GM19240 (cell line): ENCODE results near the gene FOXP1.

Source experiments
- DNase-seq: peaks from one replicate; pipeline ENCODE4 v3.0.0; 2011; ENCODE audit warnings: low spot score; ENCODE audit not compliant: insufficient read length

The FOXP1 gene

GRCh38 chr3:71050166-71050537, 533.4 kb downstream of the FOXP1 start:
- DNase-seq, result no peak

DNA sequence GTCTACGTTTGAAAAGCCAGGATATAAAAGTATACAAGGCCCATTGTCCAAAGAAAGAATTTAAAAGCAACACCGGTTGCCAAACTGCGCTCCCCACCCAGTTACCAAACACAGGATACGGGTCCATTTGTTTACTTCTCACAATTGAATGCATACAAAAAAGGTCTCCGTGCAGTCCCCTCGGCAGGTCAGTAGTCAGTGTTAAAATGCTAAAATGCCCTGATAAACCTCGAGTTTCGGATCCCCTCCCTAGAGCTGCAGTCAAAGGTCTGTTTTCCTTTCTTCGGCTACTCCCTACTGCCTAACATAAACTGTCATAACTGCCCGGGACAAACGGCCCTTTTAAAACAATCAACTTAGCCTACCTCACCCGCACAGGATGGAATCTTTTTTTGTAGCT, 534.6 kb downstream of the FOXP1 start:
- DNase-seq, result no peak

GRCh38 chr3:71047616-71048531, 535.7 kb downstream of the FOXP1 start:
- DNase-seq, result no peak

- no peak for DNase-seq
Measured at GRCh38 chr3:71046791-71047190, 536.7 kb downstream of the FOXP1 start.

DNA sequence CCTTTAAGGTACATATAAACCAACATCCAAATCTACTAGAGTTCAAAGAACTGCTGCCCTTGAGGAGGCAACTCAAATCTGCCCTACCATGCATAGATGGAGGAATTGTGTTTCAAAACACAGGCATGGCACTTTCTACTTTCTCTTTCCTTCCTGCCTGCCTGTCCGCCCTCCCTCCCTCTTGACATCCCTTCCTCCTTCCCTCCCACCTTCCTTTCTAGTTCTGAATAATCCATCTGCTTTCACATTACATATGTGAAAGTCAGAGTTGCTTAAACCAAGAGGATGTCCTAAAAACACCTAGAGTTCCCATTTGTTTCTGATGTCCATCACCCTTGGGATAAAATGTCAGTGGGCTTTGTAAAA, 537.6 kb downstream of the FOXP1 start:
- no peak for DNase-seq

GRCh38 chr3:71045212-71045916, 538.2 kb downstream of the FOXP1 start:
- DNase-seq, result no peak

GRCh38 chr3:71042759-71043158, 540.8 kb downstream of the FOXP1 start:
- no peak for DNase-seq

GRCh38 chr3:71041371-71041770, 542.2 kb downstream of the FOXP1 start:
- no peak for DNase-seq

GRCh38 chr3:71039332-71039731, 544.2 kb downstream of the FOXP1 start:
- no peak for DNase-seq

DNA sequence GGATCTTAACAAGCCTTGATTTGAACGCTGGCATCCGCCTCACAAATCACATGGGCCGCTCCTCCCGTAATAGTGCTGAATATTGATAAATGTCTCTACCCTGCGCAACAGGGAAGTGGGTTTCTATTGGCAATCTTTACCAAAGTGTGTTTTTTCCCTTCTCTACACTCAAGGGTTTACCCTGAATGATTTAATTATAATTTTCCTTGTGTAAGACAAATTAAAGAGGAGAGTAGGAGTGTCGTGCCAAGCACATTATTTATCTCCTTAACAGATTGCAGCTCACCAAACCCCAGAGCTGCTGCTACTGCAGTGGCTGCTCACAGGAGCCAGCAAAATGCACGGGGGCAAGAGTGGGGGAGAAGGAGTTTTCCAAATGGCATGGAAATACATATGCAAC, 545.8 kb downstream of the FOXP1 start:
- no peak for DNase-seq

- DNase-seq, result no peak
Measured at GRCh38 chr3:71035886-71036285, 547.6 kb downstream of the FOXP1 start.

GRCh38 chr3:71035314-71035713, 548.2 kb downstream of the FOXP1 start:
- no peak for DNase-seq

DNA sequence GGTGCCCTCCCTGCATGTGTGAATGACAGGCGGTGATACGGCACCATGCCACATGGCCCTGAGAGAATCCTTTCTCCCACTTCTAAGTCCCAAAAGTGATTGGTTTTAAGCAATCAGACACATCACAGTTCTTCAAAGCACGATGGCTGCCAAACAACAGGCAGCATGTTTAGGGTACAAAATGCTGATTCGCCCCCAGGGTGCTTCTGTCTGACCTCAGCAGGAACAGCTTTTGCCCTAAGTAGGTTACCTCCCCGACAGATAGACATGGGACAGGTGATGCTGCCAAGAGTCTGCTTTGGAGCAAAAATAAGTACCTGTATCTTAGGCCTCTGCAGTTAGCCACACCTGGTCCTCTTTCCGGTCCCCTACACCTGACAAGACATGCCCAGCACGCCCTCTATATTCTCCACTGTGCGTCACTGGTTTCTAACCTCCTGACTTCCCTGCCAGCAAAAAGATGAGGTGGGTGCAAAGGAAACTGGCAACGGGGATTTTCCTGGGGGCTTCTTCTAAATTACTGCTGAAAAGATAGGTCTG, 549.8 kb downstream of the FOXP1 start:
- DNase-seq, result no peak

GRCh38 chr3:71031914-71032521, 551.5 kb downstream of the FOXP1 start:
- no peak for DNase-seq

GRCh38 chr3:71031181-71031580, 552.3 kb downstream of the FOXP1 start:
- DNase-seq, result no peak

DNA sequence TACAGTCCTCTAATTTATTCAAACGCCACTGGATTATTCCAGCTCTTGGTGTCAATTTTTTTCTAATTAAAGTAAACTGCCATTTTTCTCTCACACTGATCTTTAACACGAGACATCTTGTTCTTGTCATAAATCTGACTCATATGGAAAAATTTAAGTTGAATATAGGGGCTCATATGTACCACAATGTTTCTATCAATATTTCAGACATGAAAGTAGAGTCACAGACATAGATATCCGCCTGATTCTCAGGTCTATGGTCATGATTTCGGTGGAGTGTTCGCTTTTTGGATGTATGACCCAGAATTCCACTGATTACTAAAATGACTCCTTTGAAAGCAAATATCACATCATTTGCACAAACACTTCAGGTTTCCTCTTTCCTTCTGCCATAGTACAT, 552.8 kb downstream of the FOXP1 start:
- DNase-seq, result no peak

DNA sequence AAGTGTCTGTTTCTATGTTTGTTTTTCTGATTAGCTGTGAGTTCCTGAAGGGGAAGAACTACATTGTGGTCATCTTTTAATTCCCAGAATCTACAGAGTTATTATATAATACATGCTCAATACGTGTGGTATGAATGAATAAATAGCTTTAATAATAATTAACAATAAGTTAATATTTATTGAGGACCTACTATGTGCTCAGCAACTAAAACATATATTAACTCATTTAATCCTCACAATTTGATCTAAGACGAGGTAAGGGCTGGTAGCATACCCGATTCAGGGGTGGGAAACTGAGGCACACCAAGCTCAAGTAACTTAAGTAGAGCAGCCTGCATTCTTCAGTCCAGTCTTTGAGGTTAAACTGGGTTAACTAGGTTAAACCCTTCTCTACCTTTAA, 553.8 kb downstream of the FOXP1 start:
- no peak for DNase-seq

DNA sequence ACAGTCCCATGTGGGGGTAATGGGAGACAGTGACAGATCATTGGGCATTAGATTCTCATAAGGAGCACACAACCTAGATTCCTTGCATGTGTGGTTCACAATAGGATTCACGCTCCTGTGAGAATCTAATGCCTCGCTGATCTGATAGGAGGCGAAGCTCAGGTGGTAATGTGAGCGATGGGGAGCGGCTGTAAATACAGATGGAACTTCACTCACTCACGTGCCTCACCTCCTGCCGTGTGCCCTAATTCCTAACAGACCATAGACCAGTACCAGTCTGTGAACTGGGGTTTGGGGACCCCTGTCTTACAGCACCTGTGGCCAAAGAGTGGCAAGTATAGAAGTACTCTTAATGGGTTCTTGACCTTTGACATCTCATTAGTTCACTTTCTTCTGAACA, 554.7 kb downstream of the FOXP1 start:
- DNase-seq, result no peak

- DNase-seq, result no peak
Measured at GRCh38 chr3:71028184-71028583, 555.3 kb downstream of the FOXP1 start.

GRCh38 chr3:71026634-71027578, 556.6 kb downstream of the FOXP1 start:
- no peak for DNase-seq

GRCh38 chr3:71025516-71025915, 558.0 kb downstream of the FOXP1 start:
- no peak for DNase-seq
